Peyer's patch (tissue), 4 donors: ENCODE measurements around the gene AOPEP. TPM values are rescaled to one million over a fixed set of nuclear protein-coding genes. Genes with fewer than 3 reads are reported as not detected.

Experiments
- DNase-seq, 3 donors: peaks; one replicate each; pipeline ENCODE4 v3.0.0-alpha.2; 2017 to 2019
- H3K27ac ChIP-seq, 4 donors: fragments of 200-600 bp; sonication (generic); one replicate each; pipeline ENCODE4 v1.5.1; 2016 to 2019
- H3K27me3 ChIP-seq, 2 donors: fragments of 200-600 bp; sonication (generic); one replicate each; pipeline ENCODE4 v1.5.1; 2019
- H3K36me3 ChIP-seq, 3 donors: fragments of 200-600 bp; sonication (generic); one replicate each; pipeline ENCODE4 v1.5.1; 2016 to 2019
- H3K4me1 ChIP-seq, 4 donors: fragments of 200-600 bp; sonication (generic); one replicate each; pipeline ENCODE4 v1.5.1; 2016 to 2019
- H3K4me3 ChIP-seq, 4 donors: fragments of 200-600 bp; sonication (generic); 1 replicate in 3 of 4; 2 replicates in 1 of 4; pipeline ENCODE4 v1.5.1; 2016 to 2019; ENCODE audit warnings: mild to moderate bottlenecking in 1 of 4
- H3K9me3 ChIP-seq, 4 donors: fragments of 200-600 bp; sonication (generic); one replicate each; pipeline ENCODE4 v1.5.1; 2016 to 2019; ENCODE audit warnings: mild to moderate bottlenecking in 1 of 4
- CTCF ChIP-seq, 6 experiments: fragments of 450-650 bp in 4 of 6; fragments of 200-600 bp in 2 of 6; sonication (generic) in 1 of 6; IDR thresholded peaks; one replicate each; pipeline ENCODE4 v1.5.1; 2017 to 2019; ENCODE audit warnings: antibody characterized with exemption in 6 of 6, mild to moderate bottlenecking in 3 of 6, moderate library complexity in 1 of 6
- POLR2A ChIP-seq, 2 donors: fragments of 450-650 bp; IDR thresholded peaks; one replicate each; pipeline ENCODE4 v1.5.1; 2017; ENCODE audit warnings: antibody characterized with exemption in 2 of 2, mild to moderate bottlenecking in 2 of 2, moderate library complexity in 2 of 2
- total RNA-seq, 4 donors: library from RNA; depleted of rRNA; stranded (reverse); fragments of >200 nt; gene quantifications; one replicate each; pipeline ENCODE4 v1.1.0, GENCODE V29; 2016

AOPEP gene
- total RNA-seq, 4 donors from 2014 or later: 83.5 to 272 (median 117) TPM

DNA sequence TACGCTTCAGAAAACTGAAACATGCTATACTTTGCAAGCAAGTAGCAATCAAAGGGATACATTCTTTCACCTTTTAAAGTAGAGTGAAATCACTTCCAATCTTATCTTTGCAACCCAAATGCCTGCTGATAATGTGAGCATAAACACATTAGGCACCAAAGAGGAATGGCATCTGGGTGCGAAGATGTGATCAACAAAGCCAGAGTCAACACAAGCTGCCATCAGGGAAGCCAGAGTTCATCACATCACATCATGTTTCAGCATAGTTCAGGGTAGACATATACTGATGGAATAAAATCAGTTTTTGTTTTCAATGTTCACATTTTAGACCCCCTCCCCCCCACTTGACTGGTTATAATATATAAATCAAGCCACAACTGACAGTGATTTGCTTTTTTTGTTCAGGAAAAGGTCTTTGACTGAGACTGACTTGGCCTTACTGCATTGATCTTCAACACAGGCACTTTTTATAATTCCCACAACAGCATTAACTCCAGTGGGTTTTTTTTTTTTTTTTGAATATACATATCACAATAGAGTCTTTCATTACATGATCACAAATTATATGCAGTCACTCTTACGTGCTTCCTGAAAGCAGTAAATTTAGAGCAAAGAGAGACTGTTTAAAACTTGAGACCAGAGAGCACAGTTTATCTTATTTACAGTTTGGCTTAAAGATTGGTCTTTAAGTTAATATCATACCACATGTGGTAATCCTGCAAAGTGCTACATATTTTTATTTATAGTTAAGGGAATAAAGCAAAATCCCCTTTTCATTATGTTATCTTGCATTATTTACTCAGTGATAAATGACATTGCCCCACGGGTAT is 20.3 kb downstream of the AOPEP start:
- no peak for TF ChIP-seq POLR2A (IDR thresholded peaks at IDR 0.05)
- no peak for TF ChIP-seq CTCF (IDR thresholded peaks at IDR 0.05)
- H3K27ac ChIP-seq: no peak overlapping the region
- no peak for DNase-seq
- H3K36me3 ChIP-seq: peaks cover 0 to 3% (median 0%) of the 10 kb centered on the region in 3 donors
- H3K27me3 ChIP-seq: no peaks in the 10 kb centered on the region
- H3K9me3 ChIP-seq: peaks cover 0 to 7% (median 0%) of the 10 kb centered on the region in 4 donors
- peaks cover 0 to 4% (median 0%) of the 10 kb centered on the region in 4 donors for H3K4me1 ChIP-seq
- no peak overlapping the region for H3K4me3 ChIP-seq

- peaks cover 0 to 3% (median 0%) of the 10 kb centered on the region in 4 donors for H3K9me3 ChIP-seq
- no peaks in the 10 kb centered on the region for H3K27me3 ChIP-seq
- DNase-seq: no peak
- no peak for TF ChIP-seq POLR2A (IDR thresholded peaks at IDR 0.05)
- no peak for TF ChIP-seq CTCF (IDR thresholded peaks at IDR 0.05)
- H3K36me3 ChIP-seq: peaks cover 0 to 2% (median 0%) of the 10 kb centered on the region in 3 donors
- H3K4me1 ChIP-seq: no peaks in the 10 kb centered on the region
- no peak overlapping the region for H3K4me3 ChIP-seq
- no peak overlapping the region for H3K27ac ChIP-seq
Observed at GRCh38 chr9:94754976-94755475, 28.5 kb downstream of the AOPEP start.

DNA sequence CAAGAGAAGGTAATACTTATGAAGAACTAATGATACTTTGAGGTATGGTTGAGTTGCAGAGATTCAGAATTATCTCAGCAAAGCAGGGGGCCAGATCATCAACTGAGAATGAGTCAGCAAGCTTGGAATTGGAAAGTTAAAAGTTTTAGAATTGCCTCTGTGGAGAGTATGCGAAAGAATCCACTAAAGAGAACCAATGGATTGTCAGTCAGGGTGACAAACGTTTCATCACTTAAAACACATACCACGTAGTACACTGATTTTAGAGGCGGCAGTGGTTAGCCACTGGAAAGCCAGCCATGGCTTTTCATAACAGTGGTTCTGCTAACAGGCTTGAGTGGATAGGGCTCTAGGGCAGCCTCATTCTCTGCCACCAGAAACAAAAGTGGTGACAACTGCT is 30.7 kb downstream of the AOPEP start:
- Histone ChIP-seq H3K27ac (no peak overlapping the region), H3K27me3 (no peaks in the 10 kb centered on the region), H3K9me3 (no peaks in the 10 kb centered on the region), H3K36me3 (peaks cover 0 to 11% (median 0%) of the 10 kb centered on the region in 3 donors), H3K4me1 (no peaks in the 10 kb centered on the region), H3K4me3 (no peak overlapping the region)
- TF ChIP-seq POLR2A (IDR thresholded peaks at IDR 0.05) (no peak), CTCF (IDR thresholded peaks at IDR 0.05) (no peak)
- DNase-seq: no peak

- Histone ChIP-seq H3K36me3 (peaks cover 0 to 11% (median 0%) of the 10 kb centered on the region in 3 donors), H3K27ac (no peak overlapping the region), H3K4me3 (no peak overlapping the region), H3K9me3 (no peaks in the 10 kb centered on the region), H3K4me1 (no peaks in the 10 kb centered on the region), H3K27me3 (no peaks in the 10 kb centered on the region)
- no peak for DNase-seq
- TF ChIP-seq POLR2A (IDR thresholded peaks at IDR 0.05) (no peak), CTCF (IDR thresholded peaks at IDR 0.05) (no peak)
Observed at GRCh38 chr9:94758031-94758430, 31.5 kb downstream of the AOPEP start.

DNA sequence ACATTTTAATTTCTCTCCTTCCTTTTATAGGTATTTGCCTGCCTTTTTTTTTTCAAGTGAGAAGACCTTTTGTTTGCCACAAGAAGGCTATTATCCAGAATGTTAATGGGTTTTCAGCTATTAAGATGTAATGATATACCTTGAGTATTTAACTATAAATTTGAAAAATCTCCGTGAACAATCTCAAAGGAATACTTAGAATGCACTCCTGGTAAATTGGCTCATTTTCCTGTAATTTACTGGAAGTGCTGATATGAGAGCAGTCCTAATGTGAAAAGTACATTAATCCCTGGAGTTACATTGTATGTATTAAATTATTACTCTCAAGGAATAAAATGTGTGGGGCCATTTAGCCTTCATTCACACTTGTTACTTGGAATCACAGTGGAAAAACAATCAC is 32.4 kb downstream of the AOPEP start:
- Histone ChIP-seq H3K36me3 (peaks cover 0 to 11% (median 0%) of the 10 kb centered on the region in 3 donors), H3K4me1 (no peaks in the 10 kb centered on the region), H3K27me3 (no peaks in the 10 kb centered on the region), H3K9me3 (no peaks in the 10 kb centered on the region), H3K4me3 (no peak overlapping the region), H3K27ac (no peak overlapping the region)
- TF ChIP-seq POLR2A (IDR thresholded peaks at IDR 0.05) (no peak), CTCF (IDR thresholded peaks at IDR 0.05) (no peak)
- no peak for DNase-seq
